ENCODE data around the gene C20orf204.

DNA sequence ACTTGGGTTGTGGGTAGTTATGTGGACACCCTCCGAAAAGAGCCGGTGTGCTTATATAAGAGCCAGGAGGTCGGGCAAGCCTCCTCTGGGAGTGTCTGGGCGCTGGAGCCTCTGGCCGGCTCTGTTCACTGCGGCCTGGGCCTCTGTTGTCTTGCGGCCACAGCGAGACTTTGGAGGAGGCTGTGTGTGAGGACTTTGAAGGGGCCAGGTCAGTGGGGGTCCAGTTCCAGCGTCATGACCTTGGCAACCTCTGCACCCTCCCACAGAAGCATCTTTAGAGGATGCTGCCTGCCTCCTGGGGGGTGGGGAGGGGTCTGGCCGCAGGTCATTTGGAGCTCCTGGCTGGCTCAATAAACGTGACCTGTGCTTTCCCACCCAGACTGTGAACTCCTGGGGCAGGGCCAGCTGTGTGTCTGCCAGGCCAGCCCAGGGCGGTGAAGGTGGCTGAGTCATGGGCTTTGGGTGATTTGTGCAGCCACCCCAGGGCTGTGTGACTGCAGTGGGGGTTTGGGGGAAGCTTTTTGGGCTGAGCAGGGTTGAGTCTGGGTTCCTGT is 28.2 kb downstream of the C20orf204 start:
- no peak for TF ChIP-seq POLR2A (IDR thresholded peaks at IDR 0.05)
- no peak for TF ChIP-seq POLR2AphosphoS5 (IDR thresholded peaks at IDR 0.05; ENCODE audit: insufficient read depth in 1 of 2, low read depth in 1 of 2)

Data from vagina (tissue), 2 donors.